Chondrocyte (in vitro differentiated cells): ENCODE measurements around the gene UBL3. TPM values are rescaled to one million over a fixed set of nuclear protein-coding genes. Genes with fewer than 3 reads are reported as not detected.
A peak's percentile ranks its signal among the peaks of the same experiment; 100 is the strongest.

Experiments
- DNase-seq: peaks from one replicate; pipeline ENCODE4 v3.0.0; 2021; ENCODE audit warnings: mixed read lengths, low spot score
- H3K27ac Mint-ChIP-seq: one replicate; pipeline ENCODE4 v1.8.0; 2021; ENCODE audit warnings: mild to moderate bottlenecking, moderate library complexity, mixed read lengths; ENCODE audit not compliant: unreplicated experiment
- H3K27me3 Mint-ChIP-seq: 2 replicates; pipeline ENCODE4 v1.8.0; 2021; ENCODE audit warnings: low read depth, mixed read lengths
- H3K36me3 Mint-ChIP-seq: 2 replicates; pipeline ENCODE4 v1.8.0; 2021; ENCODE audit warnings: low read depth, mixed read lengths
- H3K4me1 Mint-ChIP-seq: 2 replicates; pipeline ENCODE4 v1.8.0; 2021; ENCODE audit warnings: low read depth, mild to moderate bottlenecking, mixed read lengths
- H3K4me3 Mint-ChIP-seq: one replicate; pipeline ENCODE4 v1.8.0; 2021; ENCODE audit warnings: mild to moderate bottlenecking, moderate library complexity, mixed read lengths; ENCODE audit not compliant: unreplicated experiment
- H3K9me3 Mint-ChIP-seq: 2 replicates; pipeline ENCODE4 v1.8.0; 2021; ENCODE audit warnings: low read depth, mixed read lengths
- CTCF ChIP-seq: fragments of 200-600 bp; sonication (generic); IDR thresholded peaks from 2 replicates; pipeline ENCODE4 v1.5.0; 2021; ENCODE audit warnings: antibody characterized with exemption, mild to moderate bottlenecking, moderate library complexity
- total RNA-seq: library from RNA; stranded (reverse); gene quantifications from 3 replicates; pipeline ENCODE4 v1.2.1, GENCODE V29; 2021

The UBL3 gene
- total RNA-seq, 1 donor from 2014 or later = 21.3 TPM

DNA sequence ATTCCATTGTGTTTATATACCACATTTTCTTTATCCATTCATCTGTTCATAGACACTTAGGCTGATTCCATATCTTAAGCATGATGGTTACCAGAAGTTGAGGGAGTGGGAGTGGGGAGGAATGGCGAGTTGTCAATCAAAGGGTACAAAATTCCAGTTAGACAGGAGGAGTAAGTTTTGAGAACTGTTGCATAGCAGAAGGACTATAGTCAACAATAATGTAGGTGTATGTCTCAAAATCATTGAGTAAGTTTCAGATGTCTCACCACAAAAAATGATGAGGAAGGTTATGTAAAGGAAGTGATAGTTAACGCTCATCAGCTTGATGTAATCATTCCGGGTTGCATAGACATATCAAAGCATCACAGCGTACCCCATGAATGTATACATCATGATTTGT lies 4.6 kb upstream of the UBL3 start:
- Mint-ChIP-seq H3K4me1 (peaks cover 11% of the 10 kb centered on the region), H3K27me3 (no peaks in the 10 kb centered on the region), H3K36me3 (peaks cover 1% of the 10 kb centered on the region), H3K27ac (no peak overlapping the region), H3K9me3 (no peaks in the 10 kb centered on the region), H3K4me3 (no peak overlapping the region)
- DNase-seq = no peak
- no peak for TF ChIP-seq CTCF

- Mint-ChIP-seq H3K27me3 (no peaks in the 10 kb centered on the region), H3K4me3 (no peak overlapping the region), H3K27ac (no peak overlapping the region), H3K36me3 (peaks cover 1% of the 10 kb centered on the region), H3K9me3 (no peaks in the 10 kb centered on the region), H3K4me1 (peaks cover 14% of the 10 kb centered on the region)
- no peak for DNase-seq
- TF ChIP-seq CTCF = no peak
Measured at GRCh38 chr13:29853131-29853530, 2.7 kb upstream of the UBL3 start.

DNA sequence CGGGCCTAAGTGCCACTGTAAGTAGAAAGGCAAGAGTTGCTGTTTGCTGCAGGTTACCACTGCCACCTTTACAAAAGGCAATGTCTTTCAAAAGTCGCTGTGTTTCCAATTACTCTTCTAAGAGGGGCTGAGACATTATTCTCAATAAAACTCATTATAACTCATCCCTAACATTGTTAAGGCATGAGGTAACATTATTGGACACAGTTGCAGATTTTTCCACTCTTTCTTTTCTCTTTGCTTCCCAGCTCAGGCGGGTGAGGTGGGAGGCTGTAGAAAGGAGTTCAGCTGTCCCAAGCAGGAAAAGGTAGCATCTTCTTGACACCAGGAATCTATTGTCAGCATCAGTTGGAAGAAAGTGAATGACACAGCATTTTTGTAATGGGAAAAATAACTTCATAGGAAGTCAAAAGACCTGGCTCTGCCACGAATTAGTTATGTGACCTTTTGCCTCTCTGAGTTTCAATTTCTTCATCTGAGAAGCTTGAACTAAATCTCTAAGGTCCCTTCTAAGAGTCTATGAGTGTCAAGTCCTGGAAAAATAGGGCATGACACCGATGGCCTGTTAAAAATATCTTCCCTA lies 2.1 kb upstream of the UBL3 start:
- Mint-ChIP-seq H3K27me3 (no peaks in the 10 kb centered on the region), H3K27ac (no peak overlapping the region), H3K4me3 (no peak overlapping the region), H3K36me3 (peaks cover 1% of the 10 kb centered on the region), H3K9me3 (no peaks in the 10 kb centered on the region), H3K4me1 (peaks cover 17% of the 10 kb centered on the region)
- no peak for TF ChIP-seq CTCF
- DNase-seq = no peak

DNA sequence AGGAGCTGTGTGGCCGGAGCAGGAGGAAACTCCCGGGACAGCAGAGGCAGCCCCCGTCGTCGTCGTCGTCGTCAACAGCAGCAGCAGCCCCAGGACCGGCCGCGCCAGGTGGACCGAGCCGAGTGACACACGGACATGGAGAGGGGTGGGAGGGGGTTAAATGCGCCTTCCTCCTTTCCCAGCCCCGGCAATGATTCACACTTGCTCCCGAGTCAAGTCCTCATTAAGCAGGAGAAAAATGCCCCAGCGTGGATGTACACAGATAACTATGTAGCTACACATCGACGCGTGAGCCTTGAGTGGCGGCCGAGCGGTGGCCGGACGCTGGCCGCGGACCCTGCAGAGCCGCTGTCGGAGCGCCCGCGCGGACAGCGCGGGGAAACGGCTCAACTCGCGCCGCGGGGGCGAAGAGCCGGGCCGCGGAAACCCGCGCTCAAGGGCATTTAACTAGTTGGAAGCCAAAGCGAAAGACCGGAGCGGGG lies 645 bp downstream of the UBL3 start:
- H3K27ac Mint-ChIP-seq = peak overlapping the region; percentile 89
- H3K36me3 Mint-ChIP-seq = peaks cover 1% of the 10 kb centered on the region
- peak overlapping the region; percentile 83 for H3K4me3 Mint-ChIP-seq
- DNase-seq = no peak
- H3K27me3 Mint-ChIP-seq = no peaks in the 10 kb centered on the region
- H3K9me3 Mint-ChIP-seq = no peaks in the 10 kb centered on the region
- no peak for TF ChIP-seq CTCF
- peaks cover 40% of the 10 kb centered on the region for H3K4me1 Mint-ChIP-seq

- H3K9me3 Mint-ChIP-seq = no peaks in the 10 kb centered on the region
- peaks cover 1% of the 10 kb centered on the region for H3K36me3 Mint-ChIP-seq
- peak overlapping the region; percentile 89 for H3K27ac Mint-ChIP-seq
- DNase-seq = no peak
- H3K4me1 Mint-ChIP-seq = peaks cover 45% of the 10 kb centered on the region
- H3K27me3 Mint-ChIP-seq = no peaks in the 10 kb centered on the region
- peak overlapping the region; percentile 83 for H3K4me3 Mint-ChIP-seq
- TF ChIP-seq CTCF = no peak
Measured at GRCh38 chr13:29849071-29849631, 1.3 kb downstream of the UBL3 start.
